HG03432 (cell line): ENCODE measurements around the gene RAB31.

ENCODE experiments used
- ATAC-seq: cut with Tn5 transposase; IDR thresholded peaks from one replicate; pipeline ENCODE4 v1.9.1; 2021; ENCODE audit warnings: mild to moderate bottlenecking, moderate library complexity; ENCODE audit not compliant: unreplicated experiment

The RAB31 gene

DNA sequence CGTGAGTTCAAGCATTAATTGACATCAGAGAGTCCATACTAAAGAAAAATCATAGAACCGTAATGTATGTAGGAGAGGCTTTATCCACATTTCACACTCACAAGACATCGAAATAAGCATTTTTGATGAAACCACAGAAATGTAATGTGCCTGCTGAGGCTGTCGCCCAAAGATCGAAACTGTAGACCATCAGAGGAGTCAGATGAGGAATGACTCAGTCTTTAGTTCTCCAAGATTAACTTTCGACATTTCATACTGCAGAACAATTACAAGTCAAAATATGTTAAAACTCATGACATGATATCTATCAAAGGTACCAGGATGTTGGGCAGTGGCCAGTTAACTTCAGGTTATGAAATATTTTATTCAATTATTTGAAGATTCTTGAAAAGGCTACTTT, 79.6 kb downstream of the RAB31 start:
- no peak for ATAC-seq

DNA sequence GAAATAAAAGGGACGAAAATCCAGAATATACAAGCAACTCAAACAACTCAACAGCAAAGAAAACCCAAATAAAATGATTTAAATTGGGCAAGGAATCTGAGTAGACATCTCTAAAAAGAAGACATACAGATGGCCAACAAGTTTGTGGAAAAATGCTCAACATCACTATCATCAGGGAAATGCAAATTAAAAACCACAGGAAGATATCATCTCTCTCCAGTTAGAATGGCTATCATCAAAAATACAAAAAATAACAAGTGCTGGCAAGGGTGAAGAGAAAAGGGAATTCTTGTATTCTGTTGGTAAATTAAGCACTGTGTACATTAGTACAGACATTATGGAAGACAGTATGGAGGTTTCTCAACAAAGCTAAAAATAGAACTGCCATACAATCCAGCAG, 80.0 kb downstream of the RAB31 start:
- no peak for ATAC-seq

DNA sequence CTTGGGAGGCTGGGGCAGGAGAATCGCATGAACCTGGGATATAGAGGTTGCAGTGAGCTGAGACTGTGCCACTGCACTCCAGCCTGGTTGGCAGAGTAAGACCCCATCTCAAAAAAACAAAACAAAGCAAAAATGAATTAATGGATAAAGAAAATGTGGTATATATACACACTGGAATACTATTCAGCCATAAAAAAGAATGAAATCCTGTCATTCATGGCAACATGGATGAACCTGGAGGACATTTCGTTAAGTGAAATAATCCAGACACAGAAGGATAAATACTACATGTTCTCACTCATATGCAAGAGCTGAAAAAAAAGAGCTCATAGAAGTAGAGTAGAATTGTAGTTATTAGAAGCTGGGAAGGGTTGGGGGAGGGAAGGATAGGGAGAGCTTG, 80.8 kb downstream of the RAB31 start:
- ATAC-seq, result no peak

DNA sequence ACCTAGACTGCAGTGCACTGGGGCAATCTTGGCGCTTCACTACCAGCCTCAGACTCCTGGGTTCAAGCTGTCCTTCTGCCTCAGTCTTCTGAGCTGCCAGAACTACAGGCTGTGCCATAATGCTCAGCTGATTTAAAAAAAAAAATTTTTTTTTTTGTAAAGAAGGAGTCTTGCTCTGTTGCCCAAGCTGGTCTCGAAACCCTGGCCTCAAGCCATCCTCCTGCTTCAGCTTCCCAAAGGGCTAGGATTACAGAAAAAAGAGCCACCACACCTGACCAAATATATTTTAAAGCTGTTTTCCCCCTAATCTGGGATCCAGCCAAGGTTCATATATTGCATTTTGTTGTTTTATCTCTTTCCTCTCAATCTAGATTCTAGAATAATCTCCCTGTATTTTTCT, 82.2 kb downstream of the RAB31 start:
- no peak for ATAC-seq

DNA sequence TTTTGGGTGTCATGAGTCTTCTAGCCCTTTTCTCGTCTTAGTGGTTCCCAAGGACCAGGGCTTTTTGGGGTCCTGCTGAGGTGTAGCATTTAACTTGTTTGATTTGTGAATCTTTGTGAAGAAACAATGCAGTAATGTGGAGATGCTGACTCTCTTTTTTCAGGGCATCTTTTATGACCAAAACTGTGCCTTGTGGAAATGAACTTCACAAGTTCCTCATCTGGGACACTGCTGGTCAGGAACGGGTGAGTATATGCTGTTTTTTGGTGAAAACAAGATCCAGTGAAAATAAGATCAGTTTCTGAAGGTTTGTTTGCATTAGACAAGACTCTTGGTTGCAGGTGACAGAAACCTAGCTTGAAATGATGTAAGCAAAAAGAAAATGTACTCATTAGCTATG, 83.9 kb downstream of the RAB31 start:
- ATAC-seq, result no peak

DNA sequence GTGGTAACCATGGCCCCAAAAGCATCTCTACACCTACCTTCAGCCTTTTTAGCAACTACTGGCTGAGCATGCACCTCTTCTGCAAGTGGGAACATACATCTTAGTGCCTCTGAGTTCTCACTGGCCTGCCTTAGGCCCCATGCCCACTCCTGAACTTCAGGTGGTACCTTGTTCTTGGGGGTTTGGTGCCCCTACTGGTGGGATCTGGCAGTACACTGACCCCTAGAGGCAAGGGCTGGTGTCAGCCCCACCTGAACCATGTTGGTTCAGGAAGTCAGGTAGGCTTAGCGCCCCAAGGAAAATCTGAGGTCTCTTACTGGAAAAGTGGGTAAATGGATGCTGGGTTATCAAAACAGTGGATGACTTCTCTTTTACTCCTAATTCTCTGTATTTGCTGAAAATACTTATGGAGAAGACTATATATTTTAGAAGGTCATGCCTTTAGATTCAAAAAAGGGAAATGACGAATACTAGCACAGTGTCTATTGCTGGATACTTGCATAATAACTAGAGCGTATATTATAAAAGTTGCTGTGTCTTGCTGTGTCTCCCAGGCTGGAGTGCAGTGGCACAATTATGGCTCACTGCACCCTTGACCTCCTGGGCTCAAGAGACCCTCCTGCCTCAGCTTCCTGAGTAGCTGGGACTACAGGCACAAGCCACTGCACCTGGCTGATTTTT, 84.6 kb downstream of the RAB31 start:
- no peak for ATAC-seq

DNA sequence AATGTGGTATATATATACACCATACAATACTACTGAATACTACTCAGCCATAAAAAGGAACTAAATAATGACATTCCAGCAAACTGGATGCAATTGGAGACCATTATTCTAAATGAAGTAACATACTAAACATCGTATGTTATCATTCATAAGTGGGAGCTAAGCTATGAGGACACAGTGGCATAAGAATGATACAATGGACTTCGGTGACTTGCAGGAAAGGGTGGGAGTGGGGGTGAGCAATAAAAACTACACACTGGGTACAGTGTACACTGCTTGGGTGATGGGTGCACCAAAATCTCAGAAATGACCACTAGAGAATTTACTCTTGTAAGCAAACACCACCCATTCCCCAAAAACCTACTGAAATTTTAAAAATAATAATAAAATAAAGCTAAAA, 87.9 kb downstream of the RAB31 start:
- no peak for ATAC-seq

DNA sequence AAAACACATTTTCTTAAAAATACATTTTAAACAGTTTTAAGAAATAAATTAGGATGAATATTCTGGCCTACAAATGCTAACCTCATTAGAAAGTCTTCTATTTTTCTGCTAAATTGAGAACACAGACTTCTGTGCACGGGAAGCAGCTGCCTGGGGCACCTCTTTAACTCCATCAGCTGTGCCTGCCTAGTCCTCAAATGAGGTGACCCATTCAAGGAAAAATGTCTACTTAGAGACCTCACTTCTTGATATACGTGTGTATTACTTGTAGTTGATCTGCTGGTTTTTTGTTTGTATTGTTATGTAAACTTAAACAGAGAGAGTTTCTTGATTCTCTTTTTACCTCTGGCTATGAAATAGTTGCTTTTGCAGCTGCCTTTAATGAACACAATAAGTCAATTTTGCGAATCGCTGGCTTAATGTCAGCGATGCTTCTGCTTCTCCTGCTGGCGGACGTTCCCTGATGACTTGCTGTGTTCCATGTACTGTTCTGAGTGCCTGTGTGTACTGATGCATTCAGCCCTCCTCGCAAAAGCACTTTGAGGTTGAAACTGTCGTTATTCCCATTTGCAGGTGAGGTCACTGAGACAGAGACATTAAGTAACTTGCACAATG, 88.9 kb downstream of the RAB31 start:
- no peak for ATAC-seq

DNA sequence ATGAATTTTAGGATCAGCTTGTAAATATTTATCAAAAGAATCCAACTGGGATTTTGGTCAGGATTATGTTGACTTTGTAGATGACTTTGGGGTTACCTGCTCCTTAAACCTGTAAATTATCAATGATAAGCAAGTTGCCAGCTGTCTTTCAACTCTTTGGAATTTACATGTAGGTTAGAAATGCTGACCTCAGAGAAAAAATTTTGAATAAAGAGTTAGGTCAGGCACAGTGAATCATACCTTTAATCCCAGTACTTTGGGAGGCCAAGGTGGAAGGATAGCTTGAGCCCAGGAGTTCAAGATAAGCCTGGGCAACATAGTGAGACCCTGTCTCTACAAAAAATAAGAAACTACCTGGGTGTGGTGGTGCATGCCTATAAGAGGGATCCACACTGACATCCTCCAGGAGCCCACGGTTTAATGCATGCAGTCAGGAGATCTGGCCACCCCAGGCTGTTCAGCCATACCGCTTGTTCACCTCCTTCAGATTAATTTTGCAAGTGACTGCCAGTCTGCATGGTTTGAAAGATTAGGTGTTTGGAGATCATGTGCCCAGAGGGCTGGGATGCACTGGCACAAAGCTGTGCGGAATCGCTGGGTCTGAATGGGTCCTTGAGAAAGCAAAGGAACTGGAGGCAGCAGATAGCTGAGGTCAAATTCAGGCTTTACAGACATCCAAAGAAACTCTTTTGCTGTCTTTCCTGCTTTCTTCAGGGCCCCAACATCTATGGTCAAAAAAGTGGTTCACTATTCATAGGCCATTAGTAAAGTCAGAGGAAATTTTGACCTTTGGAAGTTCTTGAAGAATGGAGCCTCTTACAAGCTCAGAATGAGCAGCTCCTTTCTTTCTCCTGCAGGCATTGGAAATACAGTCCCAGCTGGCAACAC, 94.3 kb downstream of the RAB31 start:
- no peak for ATAC-seq

DNA sequence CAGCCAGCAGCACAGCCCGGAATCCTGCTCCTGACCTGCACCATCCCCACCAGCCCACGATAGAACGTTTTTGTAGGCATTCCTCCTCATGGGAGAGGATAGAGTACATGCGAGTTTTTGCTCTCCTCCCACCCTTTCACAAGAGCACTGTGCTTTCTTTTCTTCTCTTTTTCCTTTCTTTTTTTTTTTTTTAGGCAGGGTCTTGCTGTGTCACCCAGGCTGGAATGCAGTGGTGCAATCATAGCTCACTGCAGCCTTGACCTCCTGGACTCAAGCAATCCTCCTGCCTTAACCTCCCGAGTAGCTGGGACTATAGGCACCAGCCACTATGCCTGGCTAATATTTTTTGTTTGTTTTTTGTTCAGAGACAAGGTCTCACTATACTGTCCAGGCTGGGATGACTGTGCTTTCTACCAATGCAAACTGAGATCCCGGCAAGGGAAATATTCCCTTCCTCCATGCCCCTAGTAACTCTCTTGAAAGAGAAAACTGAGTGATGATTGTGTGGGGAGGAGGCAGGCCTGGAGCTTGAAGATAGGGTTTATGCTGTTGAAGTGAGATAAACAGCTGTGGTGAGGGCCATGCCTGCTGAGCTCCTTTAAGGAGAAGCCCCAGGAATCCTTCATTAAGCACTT, 95.1 kb downstream of the RAB31 start:
- no peak for ATAC-seq

DNA sequence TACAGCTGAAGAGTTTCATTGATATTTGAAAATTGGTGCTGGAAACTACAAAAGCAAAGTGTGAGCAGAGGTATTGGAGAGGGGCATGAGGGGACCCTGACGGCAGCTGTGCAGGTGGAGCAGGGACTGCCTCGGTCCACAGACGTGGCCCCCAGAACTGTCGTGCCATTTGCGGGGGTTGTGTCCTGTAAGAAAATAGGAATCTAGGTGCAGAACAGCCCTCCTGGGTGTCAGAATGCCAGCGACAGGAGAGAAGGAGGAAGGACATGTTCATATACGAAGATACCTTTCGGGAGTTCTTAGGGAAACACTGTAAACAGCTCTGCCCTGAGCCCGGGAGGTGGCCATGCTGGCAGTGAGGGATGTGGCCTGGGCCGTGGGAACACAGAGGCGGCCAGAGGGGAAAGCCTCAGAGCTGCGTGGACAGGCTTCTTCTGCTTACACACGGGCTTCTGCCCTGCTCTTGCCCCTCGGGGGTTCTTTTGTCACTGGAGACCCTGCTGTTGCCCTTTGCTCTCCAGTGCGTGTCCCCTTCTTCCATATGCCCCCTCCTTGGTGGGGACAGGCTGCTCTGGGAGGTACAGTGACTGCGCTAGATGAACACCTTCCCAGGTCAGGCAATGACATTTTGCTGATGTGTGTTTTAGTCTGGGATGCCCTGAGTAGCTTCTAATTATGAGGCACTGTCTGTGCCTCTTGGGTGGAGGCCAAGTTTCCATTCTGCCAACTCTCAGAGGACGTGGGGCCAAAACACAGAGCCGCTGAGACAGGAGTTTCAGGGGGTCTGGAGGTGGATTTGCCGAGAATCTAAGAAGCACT, 95.8 kb downstream of the RAB31 start:
- no peak for ATAC-seq

DNA sequence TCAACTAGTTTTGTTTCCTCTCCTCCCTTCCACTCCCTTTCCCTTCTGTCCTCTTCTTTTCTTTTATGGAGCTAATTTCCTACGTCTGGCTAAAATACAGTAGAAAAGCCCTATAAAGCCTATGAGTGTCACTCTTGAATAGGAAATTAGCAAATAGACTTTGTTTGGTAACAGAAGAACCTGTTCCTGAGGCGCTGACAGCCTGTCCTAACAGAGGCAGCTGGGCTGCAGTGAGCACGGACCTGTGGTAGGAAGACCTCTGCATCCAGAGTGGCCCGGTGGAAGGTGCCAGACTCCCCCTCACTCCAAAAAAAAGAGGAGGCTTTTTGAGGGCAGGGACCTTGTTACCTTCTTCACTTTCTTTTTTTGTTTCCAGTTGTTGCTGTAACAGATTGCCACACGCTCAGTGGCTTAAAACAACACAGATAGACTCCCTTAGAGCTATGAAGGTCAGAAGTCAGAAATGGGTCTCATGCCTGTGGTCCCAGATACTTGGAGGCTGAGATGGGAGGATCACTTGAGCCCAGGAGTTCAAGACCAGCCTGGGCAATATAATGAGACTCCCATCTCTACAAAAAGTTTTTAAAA, 96.5 kb downstream of the RAB31 start:
- no peak for ATAC-seq

DNA sequence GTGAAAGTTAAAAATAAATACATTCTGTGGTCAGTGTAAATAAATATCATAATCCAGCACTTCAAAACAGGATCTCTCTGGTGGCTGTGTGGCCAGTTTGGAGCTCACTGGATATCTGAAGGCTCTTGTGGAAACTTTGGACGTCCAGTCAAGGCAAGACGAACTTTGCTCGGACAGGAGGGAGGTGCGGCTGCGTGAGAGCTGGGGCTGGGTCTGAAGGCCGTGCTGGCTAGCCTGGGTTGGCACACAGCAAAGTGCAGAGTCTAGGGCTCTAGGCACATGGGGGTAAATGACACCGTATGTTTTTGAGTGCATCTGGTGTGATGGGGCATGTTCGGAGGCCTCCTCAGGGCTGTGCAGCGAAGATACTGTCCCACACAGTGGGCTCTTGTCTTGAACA, 98.8 kb downstream of the RAB31 start:
- ATAC-seq, result no peak

DNA sequence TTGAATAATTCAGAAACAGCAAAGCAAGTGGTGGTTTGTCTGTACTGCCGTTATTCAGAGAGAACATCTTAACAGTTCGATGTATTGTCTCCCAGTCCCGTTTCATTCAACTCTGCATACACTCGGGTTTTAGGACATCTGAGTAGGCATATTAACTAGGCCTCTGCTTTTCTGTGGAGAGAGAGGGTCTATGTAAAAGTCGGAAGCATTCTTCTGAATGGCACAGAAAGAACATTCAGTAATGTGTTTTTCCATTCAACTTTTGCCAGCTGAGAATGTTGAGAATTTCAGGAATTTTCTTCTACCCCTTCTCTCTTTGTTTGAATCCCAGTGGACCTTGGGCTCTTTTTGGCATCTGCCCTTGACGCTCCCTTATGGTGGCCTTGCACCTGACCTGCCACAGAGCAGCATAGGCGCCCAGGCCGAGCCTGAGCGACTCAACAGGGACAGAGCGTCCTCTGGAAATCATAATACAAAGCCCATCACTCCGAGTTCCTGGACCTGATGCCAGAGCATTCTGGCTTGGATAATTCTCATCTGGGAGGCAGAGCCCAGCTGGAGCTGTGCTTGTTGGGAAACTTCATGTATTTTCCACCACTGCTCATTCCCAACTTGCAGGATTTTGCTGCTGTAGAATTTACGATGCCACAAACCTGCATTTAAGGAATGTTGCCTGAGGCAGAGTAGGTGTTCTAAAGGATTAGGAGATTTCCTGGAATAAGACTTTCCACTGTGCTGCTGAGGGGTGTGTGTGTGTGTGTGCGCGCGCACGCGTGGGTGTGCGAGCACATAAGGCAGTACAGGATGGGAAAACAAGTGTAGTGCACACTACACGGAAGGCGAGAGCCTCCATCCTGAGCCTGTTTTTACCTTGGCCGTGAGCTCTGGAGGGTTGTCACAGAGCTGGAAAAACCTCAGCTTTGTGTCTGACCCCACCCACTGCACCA, 100.5 kb downstream of the RAB31 start:
- no peak for ATAC-seq

DNA sequence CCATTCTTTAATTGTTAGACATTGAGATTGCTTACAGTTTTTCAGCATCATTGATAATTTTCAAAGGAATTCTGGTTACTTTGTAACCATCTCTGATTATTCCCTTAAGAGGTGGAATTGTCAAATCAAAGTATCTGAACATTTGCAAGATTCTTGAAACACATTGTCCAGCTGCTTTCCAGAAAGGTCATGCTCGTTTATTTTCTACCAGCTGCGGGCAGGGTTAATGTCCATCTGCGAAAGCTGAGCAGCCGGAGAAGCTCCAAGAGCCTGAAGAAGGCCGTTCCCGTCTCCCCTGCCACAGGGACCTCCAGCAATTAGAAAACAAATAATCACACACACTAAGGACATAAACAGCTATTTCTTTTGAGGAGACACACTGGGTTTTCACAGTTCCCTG, 101.6 kb downstream of the RAB31 start:
- ATAC-seq, result no peak

DNA sequence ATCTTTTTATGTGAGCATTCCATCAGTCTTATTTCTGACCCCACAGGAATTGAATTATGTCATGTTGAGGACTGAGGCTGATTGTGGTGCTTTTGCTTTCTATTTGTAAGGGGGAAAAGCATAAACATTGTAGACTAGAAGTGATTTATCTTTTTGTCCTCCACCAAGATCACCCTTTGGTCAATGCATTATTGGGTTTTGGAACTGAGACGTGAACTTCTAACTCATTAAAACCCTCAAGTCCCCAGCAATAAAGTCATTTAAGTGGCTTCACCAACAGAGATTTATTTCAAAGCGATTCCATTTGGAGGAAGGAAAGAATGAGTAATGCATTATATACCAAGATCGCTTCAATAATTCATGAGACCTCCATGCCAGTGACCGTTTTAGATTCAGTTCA, 102.2 kb downstream of the RAB31 start:
- ATAC-seq, result no peak

DNA sequence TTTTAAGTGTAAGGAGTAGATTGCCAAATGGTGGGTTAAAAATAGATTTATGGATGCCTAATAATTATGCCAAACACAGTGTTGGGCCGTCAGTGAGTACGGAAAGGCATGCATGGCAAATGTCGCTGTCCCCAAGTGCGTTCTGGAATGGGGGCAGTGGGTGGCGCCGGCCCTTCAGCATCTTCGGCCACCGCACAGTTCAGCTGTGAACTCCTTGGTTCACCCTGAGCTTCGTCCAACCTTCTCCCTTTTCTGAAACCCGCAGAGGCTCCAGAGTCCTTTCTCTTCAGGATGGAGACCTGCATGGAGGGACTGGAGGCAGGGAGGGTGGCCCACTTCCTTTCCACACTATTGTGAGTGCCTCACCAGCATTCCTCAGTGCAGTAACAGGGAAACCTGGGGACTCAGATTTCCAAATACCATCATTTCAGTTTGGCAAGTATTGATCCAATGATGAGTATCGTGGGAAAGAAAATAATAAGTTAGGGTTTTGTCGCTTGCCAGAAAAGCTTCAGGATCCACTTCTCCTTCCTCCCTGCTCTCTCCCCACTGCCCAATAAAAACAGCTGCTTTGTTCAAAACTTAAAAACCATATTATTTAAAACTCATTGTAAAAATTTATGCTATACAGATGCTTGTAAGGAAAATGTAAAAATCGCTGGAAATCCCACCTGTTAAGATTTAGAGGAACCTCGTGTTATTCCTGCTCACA, 103.0 kb downstream of the RAB31 start:
- ATAC-seq, result no peak

DNA sequence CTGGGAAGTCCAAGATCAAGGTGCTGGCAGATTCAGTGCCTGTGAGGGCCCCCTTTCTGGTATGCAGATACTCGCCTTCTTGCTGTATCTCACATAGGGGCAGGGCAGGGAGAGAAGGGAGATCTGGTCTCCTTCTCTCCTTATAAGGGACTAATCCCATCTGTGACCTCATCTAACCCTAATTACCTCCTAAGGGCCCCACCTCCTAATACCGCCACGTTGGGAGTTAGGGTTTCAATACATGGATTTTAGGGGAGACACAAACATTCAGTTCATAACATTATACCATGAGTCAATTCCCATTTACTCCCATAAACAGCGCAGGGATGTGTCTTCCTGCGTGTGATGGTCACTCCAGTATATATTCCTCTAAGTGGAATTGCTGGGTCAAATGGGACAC, 103.9 kb downstream of the RAB31 start:
- ATAC-seq, result no peak

DNA sequence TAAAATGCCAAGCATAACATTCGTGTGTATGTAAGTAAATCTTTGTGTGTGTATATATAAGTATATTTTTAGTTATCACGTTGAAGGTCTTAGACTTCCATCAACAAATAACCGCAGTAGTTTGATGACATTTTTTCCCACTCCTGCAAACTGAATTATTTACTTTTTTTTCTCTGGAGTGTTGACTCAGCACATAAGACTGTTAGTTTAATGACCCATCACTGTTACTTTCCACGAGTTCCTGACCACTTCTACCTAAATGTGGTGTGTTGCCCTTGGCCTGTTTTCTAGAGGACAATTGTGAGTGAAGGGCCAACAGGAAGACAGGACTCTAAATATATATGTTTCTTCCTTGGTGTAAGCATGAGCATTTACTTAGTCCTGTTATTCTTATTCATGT, 106.3 kb downstream of the RAB31 start:
- no peak for ATAC-seq
